HG02623 (cell line): ENCODE data around the gene INPP5D.
A peak's percentile ranks its signal among the peaks of the same experiment; 100 is the strongest.
"Not testable (repeated sequence)": the region's sequence is repeated elsewhere in the genome, so short reads cannot be mapped to it uniquely, and the experiment has no call there.

ENCODE experiments used
- ATAC-seq: cut with Tn5 transposase; IDR thresholded peaks from one replicate; pipeline ENCODE4 v1.9.1; 2021; ENCODE audit warnings: moderate library complexity; ENCODE audit not compliant: unreplicated experiment

The INPP5D gene

DNA sequence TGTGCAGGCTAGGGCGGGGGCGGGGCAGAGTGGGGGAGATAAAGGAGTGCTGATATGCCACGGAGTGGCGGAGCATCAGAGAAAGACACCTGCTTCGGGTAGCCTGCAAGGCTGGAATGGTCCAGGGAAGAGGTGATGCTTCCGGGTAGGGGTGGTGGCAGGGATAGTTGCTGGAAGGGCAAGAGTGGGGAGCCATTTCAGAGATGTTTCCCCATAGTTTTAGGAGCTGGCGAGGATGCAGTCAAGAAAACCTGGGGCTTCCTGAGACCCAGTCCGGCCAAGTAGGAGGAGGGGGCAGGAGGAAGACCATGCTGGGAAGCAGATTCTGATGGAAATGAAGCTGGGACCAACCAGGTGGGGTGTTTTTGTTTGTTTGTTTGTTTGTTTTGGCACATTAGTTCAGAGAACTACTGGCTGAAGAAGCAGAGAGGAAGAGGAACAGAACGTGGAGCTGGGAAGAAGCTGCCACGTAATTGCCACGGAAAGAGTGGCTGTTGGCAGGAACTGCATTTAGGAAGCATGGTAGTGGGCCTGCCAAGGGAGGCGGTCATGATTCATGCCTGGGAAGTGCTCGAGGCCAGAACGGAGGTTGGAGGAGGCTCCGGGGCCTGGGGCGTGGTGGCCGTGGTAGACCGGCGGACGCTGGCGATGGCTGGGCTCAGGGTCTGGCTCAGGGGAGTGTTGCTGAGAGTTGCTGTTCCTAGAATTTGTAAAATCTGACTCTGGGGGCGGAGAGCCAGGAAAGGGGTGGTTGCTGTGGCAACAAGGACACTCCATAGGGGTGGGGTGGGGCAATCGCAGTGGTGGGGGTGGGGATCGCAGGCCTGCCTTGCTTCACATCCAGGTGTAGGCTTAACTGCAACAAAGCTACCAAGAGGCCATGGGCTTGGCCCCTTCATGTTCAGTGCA lies 8.6 kb upstream of the INPP5D start:
- ATAC-seq, result no peak

DNA sequence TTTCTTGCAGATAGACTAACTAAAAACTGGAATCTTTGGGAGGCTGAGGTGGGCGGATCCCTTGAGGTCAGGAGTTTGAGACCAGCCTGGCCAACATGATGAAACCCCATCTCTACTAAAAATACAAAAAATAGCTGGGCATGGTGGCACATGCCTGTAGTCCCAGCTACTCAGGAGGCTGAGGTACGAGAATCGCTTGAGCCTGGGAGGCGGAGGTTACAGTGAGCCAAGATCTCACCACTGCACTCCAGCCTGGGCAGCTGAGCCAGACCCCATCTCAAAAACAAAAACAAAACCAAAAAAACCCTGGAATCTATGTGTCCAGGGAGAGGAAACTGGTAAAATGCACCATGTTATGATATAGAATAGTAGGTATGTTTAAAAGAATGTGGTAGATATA lies 7.6 kb upstream of the INPP5D start:
- ATAC-seq, result not testable (repeated sequence)

DNA sequence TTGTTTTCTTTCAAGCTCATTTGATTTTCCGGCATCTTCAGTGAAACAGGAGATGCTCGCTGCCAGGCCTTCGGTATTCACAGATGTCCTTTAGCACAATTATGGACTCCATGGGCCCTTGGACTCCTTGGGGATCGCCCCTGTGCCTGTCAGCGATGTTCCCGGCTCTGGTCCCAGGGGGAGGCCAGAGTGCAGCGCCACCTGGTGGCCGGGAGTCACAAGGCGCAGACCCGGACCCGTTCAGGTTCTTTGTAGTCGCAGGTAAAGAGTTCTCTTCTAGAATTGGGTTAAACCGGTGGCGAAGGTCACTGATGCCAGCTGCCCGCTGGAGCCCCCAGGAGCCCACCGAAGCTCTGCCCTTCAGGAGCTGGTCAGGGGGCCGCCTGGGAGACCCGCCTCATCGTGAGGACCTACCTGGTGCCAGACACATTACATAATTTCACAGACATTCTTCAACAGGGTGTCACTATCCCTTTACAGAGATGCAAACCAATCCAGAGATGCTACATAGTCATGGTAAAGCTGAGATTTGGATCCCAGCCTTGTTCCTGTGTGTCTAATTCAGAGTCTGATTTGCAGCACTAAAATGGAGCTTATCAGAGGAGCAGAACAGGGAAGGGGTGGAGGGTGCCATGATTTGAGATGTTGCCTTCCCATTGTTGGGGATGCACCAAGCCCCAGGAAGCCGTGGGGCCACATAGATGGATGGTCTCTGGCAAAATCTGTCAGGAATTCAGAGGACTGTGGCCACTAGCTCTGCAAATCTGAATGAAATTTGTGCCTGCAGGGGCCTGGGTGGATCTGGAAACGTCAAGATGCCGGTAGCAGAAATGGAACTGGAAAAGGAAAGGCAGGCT lies 6.0 kb upstream of the INPP5D start:
- ATAC-seq, result no peak

DNA sequence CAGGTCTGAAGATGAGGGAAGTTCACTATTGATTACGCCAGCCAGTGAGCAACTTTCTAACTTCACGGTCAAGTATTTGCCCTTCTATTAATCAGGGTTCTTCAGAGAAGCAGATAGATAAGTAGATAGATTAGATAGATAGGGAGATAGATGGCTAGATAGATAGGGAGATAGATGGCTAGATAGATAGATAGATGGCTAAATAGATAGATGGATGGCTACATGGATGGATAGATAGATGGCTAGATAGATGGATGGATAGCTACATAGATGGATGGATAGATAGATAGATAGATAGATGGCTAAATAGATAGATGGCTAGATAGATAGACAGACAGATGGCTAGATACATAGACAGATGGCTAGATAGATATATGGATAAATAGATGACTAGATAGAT lies 4.8 kb upstream of the INPP5D start:
- no peak for ATAC-seq

DNA sequence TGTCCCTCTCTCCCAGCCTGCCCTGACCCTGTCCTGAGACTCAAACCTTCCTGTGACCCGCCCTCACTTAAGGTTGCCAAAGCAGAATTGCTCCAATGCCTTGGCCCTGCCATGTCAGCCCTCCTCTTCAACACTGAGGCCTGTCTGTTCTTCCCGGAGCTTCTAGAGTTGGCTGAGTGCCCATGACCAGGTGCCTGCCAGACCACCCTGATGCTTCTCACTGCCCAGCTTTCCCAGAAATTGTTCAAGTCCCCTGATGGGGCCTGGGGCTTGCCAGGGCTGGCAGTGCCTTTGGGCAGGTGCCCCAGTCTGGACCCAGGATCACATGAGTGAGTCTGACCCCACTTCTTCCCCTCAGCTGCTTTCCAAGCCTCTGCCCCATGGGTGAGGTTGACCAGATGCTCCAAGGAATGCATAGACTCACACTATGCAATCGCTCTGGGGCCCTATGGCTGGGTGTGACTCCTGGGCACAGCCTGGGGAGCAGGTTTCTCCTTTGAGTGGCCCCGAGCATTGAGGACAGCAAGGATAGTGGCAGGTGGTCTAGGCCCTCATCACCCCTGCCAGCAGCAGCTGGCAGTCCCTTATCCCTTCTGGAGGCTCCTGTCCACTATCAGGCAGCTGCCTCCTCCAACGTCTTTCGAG lies 3.1 kb upstream of the INPP5D start:
- ATAC-seq, result no peak

DNA sequence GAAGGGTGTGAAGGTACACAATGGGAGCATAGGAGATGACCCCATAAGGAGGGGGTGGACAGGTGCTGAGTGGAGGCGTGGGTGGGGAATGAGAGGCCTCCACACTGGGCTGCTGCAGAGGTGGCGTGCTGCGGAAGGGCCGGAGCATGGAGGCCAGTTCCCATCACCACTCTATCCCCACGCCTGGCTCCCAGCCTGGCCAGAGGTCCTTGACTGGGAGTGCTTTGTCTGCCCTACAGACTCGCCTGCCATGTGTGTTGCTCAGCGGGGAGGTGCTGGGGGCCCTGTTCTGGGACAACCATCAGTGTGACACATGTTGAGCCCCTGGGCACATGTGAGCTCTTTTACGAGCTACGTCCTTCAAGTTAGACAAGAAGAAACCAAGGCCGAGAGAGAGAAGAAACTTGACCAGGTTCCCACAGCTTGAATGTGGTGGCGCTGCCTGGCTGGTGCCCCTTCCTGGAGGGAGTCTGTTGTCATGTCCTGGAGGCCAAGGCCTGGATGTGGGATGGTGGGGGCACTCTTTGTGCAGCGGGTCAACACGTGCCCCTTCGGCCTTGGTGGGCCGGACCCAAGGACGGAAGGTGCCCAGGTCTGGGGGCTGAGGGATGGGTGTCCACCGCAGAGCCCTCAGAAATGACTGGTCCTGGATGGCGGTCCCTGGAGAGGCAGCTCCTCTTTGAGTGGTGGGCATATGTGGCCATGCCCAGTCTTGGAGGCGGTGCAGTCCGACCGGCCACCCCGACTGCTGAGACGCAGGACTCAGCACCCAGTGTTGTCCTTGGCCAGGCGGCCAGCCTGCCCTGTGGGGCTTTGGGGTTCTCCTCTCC lies 1.2 kb upstream of the INPP5D start:
- no peak for ATAC-seq

DNA sequence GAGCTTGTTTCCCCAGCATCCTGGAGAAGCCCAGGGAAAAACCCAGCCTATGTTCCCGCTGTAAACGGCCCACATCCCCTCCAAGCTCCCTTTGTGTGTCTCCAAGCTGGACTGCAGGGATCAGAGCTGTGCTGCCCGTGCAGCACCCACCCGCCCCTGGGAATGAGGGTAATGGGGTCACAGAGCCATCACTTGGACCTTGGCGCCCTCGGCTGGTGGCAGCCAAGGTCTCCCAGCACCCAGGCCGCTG lies 670 bp upstream of the INPP5D start:
- no peak for ATAC-seq

DNA sequence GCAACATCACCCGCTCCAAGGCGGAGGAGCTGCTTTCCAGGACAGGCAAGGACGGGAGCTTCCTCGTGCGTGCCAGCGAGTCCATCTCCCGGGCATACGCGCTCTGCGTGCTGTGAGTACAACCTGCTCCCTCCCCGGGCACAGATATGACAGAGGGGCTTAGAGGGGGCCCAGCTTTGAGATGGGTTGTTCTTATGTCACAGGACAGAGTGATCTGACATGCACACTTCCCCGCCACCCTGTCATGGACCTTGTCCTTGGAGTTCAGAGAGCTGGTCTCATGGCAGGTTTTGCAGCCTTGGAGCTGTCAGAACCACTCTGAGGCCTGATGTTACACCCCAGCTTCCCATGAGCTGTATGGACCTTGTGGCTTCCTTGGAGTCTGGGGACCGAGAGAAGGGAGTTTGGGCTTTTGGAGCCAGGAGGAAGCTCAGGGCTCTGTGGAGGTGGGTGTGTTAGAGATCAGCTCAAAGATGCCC lies 398 bp downstream of the INPP5D start:
- ATAC-seq, result no peak

DNA sequence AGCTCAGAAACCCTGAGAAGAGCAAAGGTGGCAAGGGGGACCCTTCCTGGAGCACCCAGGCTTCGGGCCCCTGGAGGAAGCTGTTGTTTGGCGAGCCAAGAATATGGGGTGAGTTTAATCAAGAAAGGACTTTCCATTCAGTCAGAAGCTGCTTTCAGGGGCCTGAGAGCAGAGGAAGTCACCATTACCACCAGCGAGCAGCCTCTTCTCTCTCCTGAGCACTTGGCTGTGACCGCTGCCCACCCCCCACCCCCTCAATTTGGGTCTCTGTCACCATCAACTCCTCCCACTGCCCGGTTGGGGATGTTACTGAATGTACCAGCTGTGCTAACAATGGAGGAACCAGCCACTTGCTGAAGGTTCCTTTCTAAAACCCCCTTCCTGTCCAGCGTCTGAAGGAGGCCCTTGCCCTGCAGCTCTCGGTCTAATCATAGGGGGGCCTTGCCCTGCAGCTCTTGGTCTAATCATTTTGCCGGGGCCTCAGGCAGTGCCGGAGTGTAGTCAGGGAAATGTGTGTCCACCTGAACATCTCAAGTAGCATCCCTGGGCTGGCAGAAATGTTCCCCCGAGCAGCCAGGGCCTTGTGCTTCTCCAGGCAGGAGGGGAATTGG lies 943 bp downstream of the INPP5D start:
- ATAC-seq, result peak; percentile 19

DNA sequence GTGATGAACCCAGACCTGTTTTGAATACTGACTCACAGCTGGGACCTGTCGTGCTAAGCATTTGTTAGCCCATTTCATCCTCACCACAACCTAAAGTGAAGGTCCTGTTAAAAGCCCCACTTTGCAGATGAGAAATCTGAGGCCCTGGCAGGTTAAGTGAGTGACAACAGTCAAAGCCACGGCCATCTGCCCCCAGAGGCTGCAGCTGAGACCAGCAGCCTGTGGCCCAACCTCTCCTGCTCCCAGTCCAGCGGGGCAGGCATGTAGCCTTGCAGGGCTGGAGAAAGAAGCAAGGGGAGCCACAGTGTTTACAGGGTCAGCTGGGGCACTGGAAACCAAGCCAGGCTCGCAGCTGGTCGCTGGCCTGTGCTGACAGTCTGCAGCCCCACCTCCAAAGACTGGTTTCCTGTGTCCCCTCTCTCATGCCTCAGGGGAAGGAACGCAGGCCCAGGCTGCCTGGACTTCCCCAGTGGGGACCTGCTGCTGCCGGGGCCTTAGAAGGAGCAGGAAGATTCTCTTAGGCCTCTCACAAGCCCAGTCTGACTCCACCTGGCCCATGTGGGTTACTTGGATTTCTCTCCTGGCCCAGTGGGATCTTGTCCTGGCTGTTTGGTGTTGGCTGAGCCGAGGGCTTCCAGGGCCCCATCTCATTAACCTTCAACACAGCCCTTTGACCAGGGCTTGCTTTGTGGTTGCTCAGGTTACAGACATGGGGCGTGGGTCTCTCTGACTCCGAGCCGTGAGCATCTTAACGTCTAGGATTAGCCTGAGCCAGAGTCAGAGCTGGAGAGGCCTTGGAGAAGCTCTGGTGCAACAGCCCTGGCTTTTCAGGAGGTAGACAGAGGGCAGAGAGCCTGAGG lies 1.7 kb downstream of the INPP5D start:
- peak; percentile 24 for ATAC-seq

DNA sequence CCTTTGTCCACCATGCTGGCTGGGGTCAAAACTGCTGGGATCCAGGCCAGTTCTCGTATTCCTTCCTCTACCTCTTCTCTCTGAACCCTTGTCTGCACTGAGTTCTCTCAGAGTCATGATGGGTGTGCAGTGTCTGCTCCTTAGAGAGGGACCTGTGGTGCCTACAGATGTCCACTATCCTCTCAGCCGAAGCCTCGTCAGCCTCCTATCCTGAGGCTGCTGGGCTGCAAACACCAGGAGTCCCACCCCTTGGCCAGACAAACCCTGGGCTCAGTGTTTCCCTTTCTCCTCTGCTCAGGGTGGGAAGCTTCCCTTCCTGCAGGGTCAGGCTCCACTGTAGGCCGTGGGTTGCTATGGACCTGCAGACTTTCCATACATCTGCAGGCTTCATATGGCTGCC lies 2.3 kb downstream of the INPP5D start:
- no peak for ATAC-seq

DNA sequence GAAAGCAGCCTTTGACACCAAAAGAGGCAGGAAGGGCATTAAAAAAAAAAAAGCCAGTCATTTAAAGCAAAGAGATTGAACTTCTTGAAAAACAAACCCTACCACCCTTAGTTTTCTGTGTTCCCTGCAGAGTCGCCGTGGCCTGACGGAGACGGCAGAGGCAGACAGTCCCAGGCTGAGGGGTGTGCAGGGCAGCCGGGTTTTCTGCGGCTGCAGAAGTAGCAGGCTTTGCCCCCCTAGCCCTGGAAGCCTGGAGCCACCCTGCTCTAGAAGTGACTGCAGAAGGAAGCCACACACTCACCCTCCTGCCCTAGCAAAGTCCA lies 2.8 kb downstream of the INPP5D start:
- ATAC-seq, result no peak

DNA sequence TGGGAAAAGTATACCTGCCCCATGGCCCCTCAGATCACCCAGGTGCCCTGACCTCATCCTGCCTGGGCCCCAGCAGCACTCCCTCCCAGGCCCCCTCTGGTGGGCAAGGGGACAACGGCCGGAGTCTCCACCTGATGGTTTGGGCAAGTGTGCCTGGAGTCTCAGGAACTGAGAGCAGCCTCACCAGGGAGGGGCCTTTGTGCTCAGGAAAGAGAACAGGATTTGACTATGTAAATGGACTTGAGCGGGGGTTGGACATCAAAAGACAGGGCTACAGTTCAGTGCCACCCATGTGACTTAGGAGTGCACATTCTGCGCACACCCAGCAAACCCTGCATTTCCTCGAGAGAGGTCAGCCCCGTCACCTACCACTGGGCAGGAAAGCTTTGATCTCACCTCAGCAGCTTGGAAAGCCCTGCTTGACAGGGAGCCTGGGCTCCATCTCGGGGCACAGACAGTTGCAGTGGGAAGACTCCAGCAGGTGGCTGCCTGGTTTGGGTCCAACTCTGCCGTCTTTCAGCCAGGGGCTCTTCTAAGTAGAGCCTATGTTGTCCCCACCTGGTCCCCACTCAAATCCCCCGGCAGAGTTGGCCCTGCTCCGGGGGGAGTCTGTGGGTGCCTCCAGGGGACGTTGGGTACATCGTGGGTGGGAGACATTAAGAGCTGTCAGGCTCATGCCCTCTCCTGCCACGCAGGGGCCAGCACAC lies 3.3 kb downstream of the INPP5D start:
- ATAC-seq, result peak; percentile 52

DNA sequence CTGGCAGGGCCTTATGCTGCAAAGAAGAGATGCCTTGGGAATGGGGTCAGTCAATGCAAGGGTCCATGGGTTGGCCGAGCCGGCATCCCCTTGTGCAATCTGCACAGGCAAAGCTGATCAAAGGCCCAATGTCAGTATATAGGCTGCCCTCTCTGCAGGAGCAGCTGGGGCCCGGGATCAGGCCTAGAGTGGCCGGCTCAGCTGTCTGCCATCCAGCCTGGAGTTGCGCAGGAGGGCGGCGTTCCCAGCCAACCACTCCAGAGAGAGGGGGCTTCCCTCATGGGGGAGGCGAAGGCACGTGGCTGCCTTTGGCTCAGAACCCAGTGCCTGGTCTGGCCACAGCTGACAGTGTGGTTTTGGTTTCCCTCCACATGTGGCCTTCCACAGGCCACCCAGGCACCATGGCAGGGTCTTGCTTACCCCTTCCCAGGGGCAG lies 3.9 kb downstream of the INPP5D start:
- ATAC-seq, result no peak

DNA sequence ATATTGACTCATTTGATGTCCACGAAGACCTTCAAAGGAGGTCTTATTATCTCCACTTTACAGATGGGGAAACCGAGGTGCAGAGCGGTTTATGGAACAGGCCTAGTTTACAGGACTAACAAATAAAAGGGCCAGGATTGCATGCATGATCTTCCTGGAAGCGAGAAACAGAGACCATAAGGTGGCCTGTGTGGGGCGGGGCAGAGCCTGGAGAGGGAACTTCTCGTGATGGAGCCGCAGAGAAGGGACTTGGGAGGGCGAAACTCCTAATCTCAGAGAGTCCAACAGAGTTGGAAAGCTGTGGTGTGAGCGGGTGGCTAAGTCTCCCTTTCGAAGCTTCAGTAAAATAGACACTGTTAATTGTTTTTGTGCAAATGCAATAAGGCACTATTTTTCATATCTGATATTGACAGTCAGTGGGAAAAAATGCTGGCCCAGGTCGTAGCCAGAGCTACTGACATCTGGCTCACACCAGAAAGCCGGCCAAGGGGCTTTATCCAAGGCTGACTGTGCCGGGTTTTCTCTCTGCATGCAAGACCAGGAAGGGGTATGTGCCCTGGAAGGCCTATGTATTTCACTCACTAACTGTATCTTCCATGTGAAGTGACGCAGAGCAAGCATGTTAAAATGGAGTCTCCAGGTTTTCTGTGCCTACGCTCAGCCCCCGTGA lies 4.5 kb downstream of the INPP5D start:
- no peak for ATAC-seq

DNA sequence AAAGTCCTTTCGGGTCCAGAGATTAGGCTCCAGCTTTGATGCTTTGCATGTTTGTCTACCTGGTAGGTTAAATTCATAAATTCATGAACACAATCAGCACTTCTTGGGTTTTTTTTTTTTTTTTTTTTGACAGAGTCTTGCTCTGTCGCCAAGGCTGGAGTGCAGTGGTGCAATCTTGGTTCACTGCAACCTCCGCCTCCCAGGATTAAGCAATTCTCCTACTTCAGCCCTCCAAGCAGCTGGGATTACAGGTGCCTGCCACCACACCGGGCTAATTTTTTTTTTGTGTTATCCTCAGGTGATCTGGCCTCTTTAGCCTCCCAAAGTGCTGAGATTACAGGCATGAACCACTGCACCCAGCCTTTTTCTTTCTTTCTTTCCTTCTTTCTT lies 5.1 kb downstream of the INPP5D start:
- ATAC-seq, result not testable (repeated sequence)

DNA sequence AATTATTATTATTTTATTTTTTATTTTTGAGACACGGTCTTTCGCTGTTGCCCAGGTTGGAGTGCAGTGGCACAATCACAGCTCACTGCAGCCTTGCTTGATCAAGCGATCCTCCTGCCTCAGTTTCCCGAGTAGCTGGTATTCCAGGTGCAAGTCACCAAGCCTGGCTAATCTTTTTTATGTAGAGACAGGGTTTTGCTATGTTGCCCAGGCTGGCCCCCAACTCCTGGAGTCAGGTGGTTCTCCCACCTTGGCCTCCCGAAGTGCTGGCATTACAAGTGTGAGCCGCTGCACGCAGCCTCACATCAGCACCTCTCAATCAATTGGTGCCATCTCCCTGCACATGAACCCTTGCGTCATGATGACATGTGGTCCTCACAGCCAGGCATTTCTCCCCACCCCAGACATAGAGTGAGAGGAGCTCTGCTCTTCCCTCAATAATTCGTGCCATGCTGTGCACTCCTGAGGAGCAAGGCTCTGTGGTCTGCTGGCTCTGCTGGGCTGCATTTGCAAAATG lies 5.9 kb downstream of the INPP5D start:
- no peak for ATAC-seq

DNA sequence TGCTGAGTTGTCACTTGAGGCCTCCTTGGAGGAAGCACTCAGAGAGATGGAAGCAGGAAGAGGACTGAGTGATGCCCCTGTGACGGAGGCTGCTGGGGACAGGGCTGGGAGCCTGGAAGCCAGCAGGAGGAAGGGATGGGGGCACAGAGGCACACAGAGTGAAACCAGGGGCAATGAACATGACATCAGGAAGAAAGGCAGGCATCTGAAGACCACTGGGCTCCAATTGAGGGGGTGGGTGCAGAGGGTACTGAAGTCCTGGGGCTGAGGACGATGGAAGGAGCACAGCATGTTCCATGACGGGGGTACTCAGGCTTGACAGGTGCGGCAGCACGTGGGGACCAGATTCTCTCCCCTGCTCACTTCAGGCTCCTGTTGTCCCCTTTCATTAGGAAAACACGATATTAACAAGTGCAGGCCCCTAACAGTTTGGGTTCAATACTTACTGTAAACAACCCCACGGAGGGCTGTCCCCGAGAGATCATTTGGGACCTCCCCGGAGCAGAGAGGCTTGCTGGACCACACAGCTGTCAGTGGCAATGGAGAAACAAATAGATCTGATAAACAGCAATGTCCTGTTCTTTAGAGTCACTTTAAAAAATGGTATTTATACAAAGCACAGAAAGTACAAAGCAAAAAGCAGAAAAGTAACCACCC lies 8.7 kb downstream of the INPP5D start:
- ATAC-seq, result no peak
